IPS-15b (cell line): Measurements from ENCODE around the gene PLA2G4C.

Experiments
- H3K27me3 ChIP-seq: one replicate; pipeline ENCODE4 v1.6.1; 2013; ENCODE audit warnings: low read length; ENCODE audit not compliant: control insufficient read depth, insufficient read depth
- H3K36me3 ChIP-seq: one replicate; pipeline ENCODE4 v1.6.1; 2013; ENCODE audit warnings: low read length; ENCODE audit not compliant: control insufficient read depth, insufficient read depth
- H3K4me1 ChIP-seq: one replicate; pipeline ENCODE4 v1.6.1; 2013; ENCODE audit warnings: mild to moderate bottlenecking, low read length; ENCODE audit not compliant: control insufficient read depth, insufficient read depth
- H3K4me3 ChIP-seq: one replicate; pipeline ENCODE4 v1.5.1; 2013; ENCODE audit warnings: low read depth, low read length
- H3K9ac ChIP-seq: one replicate; pipeline ENCODE4 v1.6.1; 2013; ENCODE audit warnings: low read depth, mild to moderate bottlenecking, low read length
- H3K9me3 ChIP-seq: one replicate; pipeline ENCODE4 v1.6.1; 2013; ENCODE audit warnings: mild to moderate bottlenecking, low read length; ENCODE audit not compliant: control insufficient read depth, insufficient read depth

The PLA2G4C gene

GRCh38 chr19:48110350-48110966, at the start of gene PLA2G4C:
PLA2G4C (minus strand) TSS chr19:48110817; CDS start chr19:48106529, 4,288 bp downstream.
- Histone ChIP-seq H3K9me3 (no peaks in the 10 kb centered on the region), H3K4me1 (no peaks in the 10 kb centered on the region), H3K36me3 (peaks cover 2% of the 10 kb centered on the region), H3K4me3 (peak within 1 kb of the TSS; percentile 67), H3K27me3 (peaks cover 13% of the 10 kb centered on the region), H3K9ac (no peak within 1 kb of the TSS)

- H3K36me3 ChIP-seq, result peaks cover 26% of the 10 kb centered on the region
- H3K4me3 ChIP-seq, result no peak overlapping the region
- no peaks in the 10 kb centered on the region for H3K27me3 ChIP-seq
- no peaks in the 10 kb centered on the region for H3K4me1 ChIP-seq
- H3K9ac ChIP-seq, result no peak overlapping the region
- no peaks in the 10 kb centered on the region for H3K9me3 ChIP-seq
Measured at GRCh38 chr19:48158210-48158790, 47.7 kb upstream of the PLA2G4C start.

- H3K27me3 ChIP-seq, result no peaks in the 10 kb centered on the region
- H3K4me3 ChIP-seq, result no peak overlapping the region
- H3K4me1 ChIP-seq, result no peaks in the 10 kb centered on the region
- no peaks in the 10 kb centered on the region for H3K9me3 ChIP-seq
- peaks cover 26% of the 10 kb centered on the region for H3K36me3 ChIP-seq
- H3K9ac ChIP-seq, result no peak overlapping the region
Measured at GRCh38 chr19:48154003-48154402, 43.4 kb upstream of the PLA2G4C start.

- Histone ChIP-seq H3K9me3 (no peaks in the 10 kb centered on the region), H3K4me3 (no peak overlapping the region), H3K9ac (no peak overlapping the region), H3K36me3 (peaks cover 34% of the 10 kb centered on the region), H3K27me3 (no peaks in the 10 kb centered on the region), H3K4me1 (no peaks in the 10 kb centered on the region)
Measured at GRCh38 chr19:48152551-48152950, 41.9 kb upstream of the PLA2G4C start.

GRCh38 chr19:48149430-48149829, 38.8 kb upstream of the PLA2G4C start:
- H3K36me3 ChIP-seq, result peaks cover 37% of the 10 kb centered on the region

GRCh38 chr19:48148576-48148975, 38.0 kb upstream of the PLA2G4C start:
- no peaks in the 10 kb centered on the region for H3K27me3 ChIP-seq
- H3K4me1 ChIP-seq, result no peaks in the 10 kb centered on the region
- no peaks in the 10 kb centered on the region for H3K9me3 ChIP-seq
- H3K4me3 ChIP-seq, result no peak overlapping the region
- no peak overlapping the region for H3K9ac ChIP-seq
- peaks cover 42% of the 10 kb centered on the region for H3K36me3 ChIP-seq

More at GRCh38 chr19:48149430-48149829, 38.8 kb upstream of the PLA2G4C start:
- Histone ChIP-seq H3K4me3 (no peak overlapping the region), H3K27me3 (no peaks in the 10 kb centered on the region), H3K9ac (no peak overlapping the region), H3K9me3 (no peaks in the 10 kb centered on the region), H3K4me1 (no peaks in the 10 kb centered on the region)

GRCh38 chr19:48147597-48148175, 37.1 kb upstream of the PLA2G4C start:
- Histone ChIP-seq H3K27me3 (no peaks in the 10 kb centered on the region), H3K4me1 (no peaks in the 10 kb centered on the region), H3K9ac (no peak overlapping the region), H3K36me3 (peaks cover 49% of the 10 kb centered on the region), H3K4me3 (no peak overlapping the region), H3K9me3 (no peaks in the 10 kb centered on the region)

- H3K27me3 ChIP-seq, result no peaks in the 10 kb centered on the region
- no peaks in the 10 kb centered on the region for H3K9me3 ChIP-seq
- H3K9ac ChIP-seq, result no peak overlapping the region
- no peaks in the 10 kb centered on the region for H3K4me1 ChIP-seq
- peaks cover 43% of the 10 kb centered on the region for H3K36me3 ChIP-seq
- no peak overlapping the region for H3K4me3 ChIP-seq
Measured at GRCh38 chr19:48139053-48139452, 28.4 kb upstream of the PLA2G4C start.

GRCh38 chr19:48137411-48137810, 26.8 kb upstream of the PLA2G4C start:
- H3K9ac ChIP-seq, result no peak overlapping the region
- peaks cover 46% of the 10 kb centered on the region for H3K36me3 ChIP-seq
- no peaks in the 10 kb centered on the region for H3K9me3 ChIP-seq
- H3K4me3 ChIP-seq, result no peak overlapping the region
- no peaks in the 10 kb centered on the region for H3K27me3 ChIP-seq
- H3K4me1 ChIP-seq, result no peaks in the 10 kb centered on the region

GRCh38 chr19:48136547-48136946, 25.9 kb upstream of the PLA2G4C start:
- H3K9me3 ChIP-seq, result no peaks in the 10 kb centered on the region
- H3K36me3 ChIP-seq, result peaks cover 43% of the 10 kb centered on the region
- no peaks in the 10 kb centered on the region for H3K27me3 ChIP-seq
- no peak overlapping the region for H3K9ac ChIP-seq
- H3K4me3 ChIP-seq, result no peak overlapping the region
- H3K4me1 ChIP-seq, result no peaks in the 10 kb centered on the region

- H3K4me1 ChIP-seq, result no peaks in the 10 kb centered on the region
- no peaks in the 10 kb centered on the region for H3K9me3 ChIP-seq
- peaks cover 53% of the 10 kb centered on the region for H3K36me3 ChIP-seq
- no peak overlapping the region for H3K9ac ChIP-seq
- no peak overlapping the region for H3K4me3 ChIP-seq
- H3K27me3 ChIP-seq, result no peaks in the 10 kb centered on the region
Measured at GRCh38 chr19:48135411-48135810, 24.8 kb upstream of the PLA2G4C start.

- H3K4me3 ChIP-seq, result no peak overlapping the region
- no peak overlapping the region for H3K9ac ChIP-seq
- no peaks in the 10 kb centered on the region for H3K27me3 ChIP-seq
- H3K9me3 ChIP-seq, result no peaks in the 10 kb centered on the region
- peaks cover 58% of the 10 kb centered on the region for H3K36me3 ChIP-seq
- no peaks in the 10 kb centered on the region for H3K4me1 ChIP-seq
Measured at GRCh38 chr19:48133094-48133493, 22.5 kb upstream of the PLA2G4C start.
